ENCODE measurements around the gene UBA5.

UBA5 gene

GRCh38 chr3:132722165-132723023 is 62.3 kb downstream of the UBA5 start, which contains the start of gene NPHP3:
Gene NPHP3, minus strand, starts transcription at chr3:132722409. Its CDS starts 54 bp downstream, at chr3:132722355.
- Histone ChIP-seq H3K9me3 (ENCODE audit: control insufficient read depth, low read length) (no peaks in the 10 kb centered on the region), H2BK5ac (ENCODE audit: low read depth, low read length, poor library complexity, severe bottlenecking) (peak within 1 kb of the TSS; percentile 95), H3K4me1 (ENCODE audit: control insufficient read depth, insufficient read depth, low read depth, low read length) (peaks cover 4% of the 10 kb centered on the region), H2BK12ac (ENCODE audit: low read length in 2 of 2) (peak within 1 kb of the TSS in 1 of 2 experiments; percentile 54), H3K23ac (ENCODE audit: low read length in 2 of 2) (peak within 1 kb of the TSS in 1 of 2 experiments; percentile 63), H3K36me3 (ENCODE audit: control insufficient read depth in 1 of 2, insufficient read depth in 2 of 2, low read depth in 1 of 2, low read length in 2 of 2) (peaks cover 0 to 17% of the 10 kb centered on the region in 2 experiments), H4K91ac (ENCODE audit: low read length) (peak within 1 kb of the TSS; percentile 95), H3K4me2 (ENCODE audit: low read length, poor library complexity, severe bottlenecking) (peak within 1 kb of the TSS; percentile 86), H2BK120ac (ENCODE audit: low read depth, low read length) (peak within 1 kb of the TSS; percentile 61), H4K8ac (ENCODE audit: low read length) (peak within 1 kb of the TSS; percentile 97), H2AFZ (ENCODE audit: low read depth, low read length) (peak within 1 kb of the TSS; percentile 100), H3K27ac (ENCODE audit: low read length, poor library complexity, severe bottlenecking) (peak within 1 kb of the TSS; percentile 97), H3K4me3 (ENCODE audit: insufficient read depth in 1 of 2, low read depth in 1 of 2, low read length in 2 of 2) (peak within 1 kb of the TSS; percentile 85 to 94), H3K79me1 (replicated peaks; ENCODE audit: low read length, poor library complexity, severe bottlenecking) (peaks cover 5% of the 10 kb centered on the region), H3K9ac (ENCODE audit: low read length) (peak within 1 kb of the TSS; percentile 94), H3K27me3 (ENCODE audit: control insufficient read depth in 1 of 2, insufficient read depth in 1 of 2, low read length in 2 of 2) (no peaks in the 10 kb centered on the region), H3K18ac (ENCODE audit: low read depth in 1 of 2, low read length in 2 of 2) (peak within 1 kb of the TSS; percentile 97 to 98), H2BK15ac (ENCODE audit: low read depth, poor library complexity, severe bottlenecking) (peak within 1 kb of the TSS; percentile 83), H3K4ac (ENCODE audit: low read depth in 1 of 2, low read length in 2 of 2) (peak within 1 kb of the TSS; percentile 90 to 94), H2AK5ac (ENCODE audit: low read length, severe bottlenecking) (no peak within 1 kb of the TSS), H3K14ac (ENCODE audit: low read length in 2 of 2) (peak within 1 kb of the TSS in 1 of 2 experiments; percentile 98)
- peak; percentile 96 for DNase-seq
- WGBS = 5% methylated on average over 56 of the region's 96 CpGs

DNA sequence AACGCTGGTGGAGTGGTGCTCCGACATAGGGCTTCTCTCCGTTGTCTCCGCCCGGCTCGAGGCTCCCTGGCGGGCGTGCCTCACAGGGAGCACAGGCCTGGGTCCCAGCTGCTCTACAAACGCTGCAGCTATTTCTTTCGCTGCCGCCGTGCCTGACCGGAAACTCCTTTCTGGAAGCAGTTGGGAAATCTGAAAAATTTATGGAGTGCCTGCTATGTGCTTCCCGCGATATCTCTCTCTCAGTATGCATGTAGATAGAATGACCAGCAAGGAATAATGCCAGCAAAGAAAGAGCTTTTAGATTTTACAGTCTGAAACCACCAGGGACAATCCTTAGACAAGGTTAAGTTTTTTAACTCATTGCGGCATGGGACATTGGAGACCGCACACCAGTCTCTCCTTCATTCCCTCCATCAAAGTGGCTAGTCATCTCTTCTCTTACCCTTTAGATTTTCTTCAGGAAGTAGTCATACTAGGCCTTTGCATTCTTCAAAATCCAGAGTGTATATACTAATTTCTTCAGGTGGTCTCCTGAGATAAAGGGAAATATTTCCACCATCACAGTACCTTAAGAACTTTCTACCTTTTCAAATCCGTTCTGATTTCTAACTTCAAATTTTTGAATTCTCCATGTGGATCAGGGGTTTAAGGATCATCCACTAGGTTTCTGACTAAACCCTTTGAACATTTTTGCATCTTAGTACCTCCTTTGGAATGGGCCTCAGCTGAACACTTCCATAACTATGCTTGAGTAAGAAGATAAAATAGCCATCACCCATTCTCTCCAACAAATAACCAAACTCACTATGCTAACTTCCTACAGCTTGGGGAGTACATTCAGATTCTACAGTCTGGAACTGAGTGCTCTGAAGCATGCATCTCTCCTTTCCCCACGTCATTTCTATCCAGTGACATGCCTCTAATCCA is 63.2 kb downstream of the UBA5 start:
- peak overlapping the region; percentile 97 for H3K27ac ChIP-seq (ENCODE audit: low read length, poor library complexity, severe bottlenecking)
- peak overlapping the region; percentile 15 for H4K91ac ChIP-seq (ENCODE audit: low read length)
- H3K4me1 ChIP-seq (ENCODE audit: control insufficient read depth, insufficient read depth, low read depth, low read length) = peaks cover 4% of the 10 kb centered on the region
- no peak overlapping the region for H2BK12ac ChIP-seq (ENCODE audit: low read length in 2 of 2)
- no peak for DNase-seq
- peak overlapping the region; percentile 10 for H2AK5ac ChIP-seq (ENCODE audit: low read length, severe bottlenecking)
- H3K9ac ChIP-seq (ENCODE audit: low read length) = peak overlapping the region; percentile 90
- peak overlapping the region; percentile 47 to 97 for H3K18ac ChIP-seq (ENCODE audit: low read depth in 1 of 2, low read length in 2 of 2)
- H3K9me3 ChIP-seq (ENCODE audit: control insufficient read depth, low read length) = no peaks in the 10 kb centered on the region
- peak overlapping the region; percentile 71 to 89 for H3K4me3 ChIP-seq (ENCODE audit: insufficient read depth in 1 of 2, low read depth in 1 of 2, low read length in 2 of 2)
- H3K23ac ChIP-seq (ENCODE audit: low read length in 2 of 2) = no peak overlapping the region
- H2BK120ac ChIP-seq (ENCODE audit: low read depth, low read length) = no peak overlapping the region
- H2BK15ac ChIP-seq (ENCODE audit: low read depth, poor library complexity, severe bottlenecking) = peak overlapping the region; percentile 62
- peak overlapping the region in 1 of 2 experiments; percentile 98 for H3K14ac ChIP-seq (ENCODE audit: low read length in 2 of 2)
- H2BK5ac ChIP-seq (ENCODE audit: low read depth, low read length, poor library complexity, severe bottlenecking) = peak overlapping the region; percentile 67
- peak overlapping the region; percentile 70 for H3K4me2 ChIP-seq (ENCODE audit: low read length, poor library complexity, severe bottlenecking)
- 18% methylated on average over 19 of the region's 19 CpGs for WGBS
- H3K27me3 ChIP-seq (ENCODE audit: control insufficient read depth in 1 of 2, insufficient read depth in 1 of 2, low read length in 2 of 2) = no peaks in the 10 kb centered on the region
- H4K8ac ChIP-seq (ENCODE audit: low read length) = peak overlapping the region; percentile 60
- H2AFZ ChIP-seq (ENCODE audit: low read depth, low read length) = peak overlapping the region; percentile 100
- H3K4ac ChIP-seq (ENCODE audit: low read depth in 1 of 2, low read length in 2 of 2) = peak overlapping the region in 1 of 2 experiments; percentile 90
- peaks cover 0 to 10% of the 10 kb centered on the region in 2 experiments for H3K36me3 ChIP-seq (ENCODE audit: control insufficient read depth in 1 of 2, insufficient read depth in 2 of 2, low read depth in 1 of 2, low read length in 2 of 2)
- H3K79me1 ChIP-seq (replicated peaks; ENCODE audit: low read length, poor library complexity, severe bottlenecking) = peaks cover 5% of the 10 kb centered on the region

DNA sequence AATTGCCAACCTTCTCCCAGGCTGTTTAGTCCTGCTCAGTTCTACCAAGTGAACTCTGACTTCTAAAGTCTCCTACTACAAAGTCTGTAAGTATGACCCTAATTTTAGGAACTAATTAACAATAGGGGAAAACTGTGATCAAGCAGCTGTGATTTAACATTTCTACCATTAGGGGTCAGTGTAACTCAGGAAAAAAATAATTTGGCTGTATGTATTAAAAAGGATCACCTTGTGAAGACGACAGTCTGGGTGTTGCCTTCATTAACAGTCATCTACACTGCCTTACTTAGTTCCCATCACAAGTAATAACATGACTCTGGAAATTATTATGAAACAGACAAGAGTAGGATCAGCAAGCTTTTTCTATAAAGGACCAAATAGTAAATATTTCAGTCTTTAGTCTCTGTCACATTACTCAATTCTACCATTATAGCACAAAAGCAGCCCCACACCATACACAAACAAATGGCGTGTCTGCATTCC is 66.3 kb downstream of the UBA5 start:
- H2BK15ac ChIP-seq (ENCODE audit: low read depth, poor library complexity, severe bottlenecking) = no peak overlapping the region
- H3K9ac ChIP-seq (ENCODE audit: low read length) = no peak overlapping the region
- H2AK5ac ChIP-seq (ENCODE audit: low read length, severe bottlenecking) = no peak overlapping the region
- H3K18ac ChIP-seq (ENCODE audit: low read depth in 1 of 2, low read length in 2 of 2) = no peak overlapping the region
- H4K91ac ChIP-seq (ENCODE audit: low read length) = no peak overlapping the region
- no peak overlapping the region for H3K27ac ChIP-seq (ENCODE audit: low read length, poor library complexity, severe bottlenecking)
- no peak overlapping the region for H4K8ac ChIP-seq (ENCODE audit: low read length)
- H2BK120ac ChIP-seq (ENCODE audit: low read depth, low read length) = no peak overlapping the region
- H3K9me3 ChIP-seq (ENCODE audit: control insufficient read depth, low read length) = no peaks in the 10 kb centered on the region
- no peak overlapping the region for H2BK5ac ChIP-seq (ENCODE audit: low read depth, low read length, poor library complexity, severe bottlenecking)
- 50% methylated on average over 1 of the region's 2 CpGs for WGBS
- no peak overlapping the region for H3K4me3 ChIP-seq (ENCODE audit: insufficient read depth in 1 of 2, low read depth in 1 of 2, low read length in 2 of 2)
- H3K36me3 ChIP-seq (ENCODE audit: control insufficient read depth in 1 of 2, insufficient read depth in 2 of 2, low read depth in 1 of 2, low read length in 2 of 2) = no peaks in the 10 kb centered on the region
- no peak overlapping the region for H3K23ac ChIP-seq (ENCODE audit: low read length in 2 of 2)
- H3K4me1 ChIP-seq (ENCODE audit: control insufficient read depth, insufficient read depth, low read depth, low read length) = no peaks in the 10 kb centered on the region
- peaks cover 2 to 5% of the 10 kb centered on the region in 2 experiments for H3K27me3 ChIP-seq (ENCODE audit: control insufficient read depth in 1 of 2, insufficient read depth in 1 of 2, low read length in 2 of 2)
- no peak overlapping the region for H2AFZ ChIP-seq (ENCODE audit: low read depth, low read length)
- peak; percentile 57 for DNase-seq
- no peak overlapping the region for H3K4me2 ChIP-seq (ENCODE audit: low read length, poor library complexity, severe bottlenecking)
- no peak overlapping the region for H3K14ac ChIP-seq (ENCODE audit: low read length in 2 of 2)
- no peak overlapping the region for H3K4ac ChIP-seq (ENCODE audit: low read depth in 1 of 2, low read length in 2 of 2)
- no peak overlapping the region for H2BK12ac ChIP-seq (ENCODE audit: low read length in 2 of 2)
- no peaks in the 10 kb centered on the region for H3K79me1 ChIP-seq (replicated peaks; ENCODE audit: low read length, poor library complexity, severe bottlenecking)

Data from mesenchymal stem cell (in vitro differentiated cells and primary cell).